ENCODE measurements around the gene TBC1D16.
A peak's percentile ranks its signal among the peaks of the same experiment; 100 is the strongest.
"Not testable (repeated sequence)": the region's sequence is repeated elsewhere in the genome, so short reads cannot be mapped to it uniquely, and the experiment has no call there.

Gene TBC1D16

DNA sequence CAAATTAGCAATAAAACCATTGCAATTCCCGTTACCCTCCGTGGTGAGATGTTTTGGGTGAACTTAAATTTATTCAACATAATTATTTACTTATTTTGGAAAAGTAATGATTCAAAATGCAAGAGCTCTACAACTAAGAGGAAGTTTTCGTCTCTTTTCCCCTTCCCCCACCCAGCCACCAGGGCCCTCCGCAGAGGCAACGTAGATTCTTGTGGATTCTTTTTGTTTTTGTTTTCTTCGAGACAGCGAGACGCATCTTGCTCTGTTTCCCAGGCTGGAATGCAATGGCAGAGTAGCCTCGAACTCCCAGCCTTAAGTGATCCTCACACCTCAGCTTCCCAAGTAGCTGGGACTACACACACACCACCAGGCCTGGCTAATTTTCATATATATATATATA, 19.9 kb upstream of the TBC1D16 start:
- DNase-seq (ENCODE audit: extremely low read depth in 1 of 2, low read depth in 1 of 2) = no peak

DNA sequence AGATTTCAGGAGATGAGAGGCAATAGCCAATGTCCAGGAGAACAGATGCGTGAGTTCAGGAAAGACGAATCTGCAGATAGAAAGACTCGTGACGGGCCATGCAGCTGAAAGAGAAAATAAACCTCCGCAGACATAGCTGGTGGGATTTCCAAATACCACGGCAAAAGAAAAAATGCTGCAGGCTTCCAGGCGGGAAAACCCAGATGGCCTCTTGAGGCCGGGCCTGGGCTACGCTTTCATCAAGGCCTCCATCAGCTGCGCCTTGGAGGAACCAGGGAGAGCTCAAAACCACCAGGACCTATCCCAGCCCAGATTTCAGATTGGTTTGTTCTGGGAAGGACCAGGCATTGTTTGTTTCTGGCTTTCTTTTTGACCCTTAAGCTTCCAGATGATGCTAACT, 17.4 kb upstream of the TBC1D16 start:
- DNase-seq (ENCODE audit: extremely low read depth in 1 of 2, low read depth in 1 of 2) = no peak

DNA sequence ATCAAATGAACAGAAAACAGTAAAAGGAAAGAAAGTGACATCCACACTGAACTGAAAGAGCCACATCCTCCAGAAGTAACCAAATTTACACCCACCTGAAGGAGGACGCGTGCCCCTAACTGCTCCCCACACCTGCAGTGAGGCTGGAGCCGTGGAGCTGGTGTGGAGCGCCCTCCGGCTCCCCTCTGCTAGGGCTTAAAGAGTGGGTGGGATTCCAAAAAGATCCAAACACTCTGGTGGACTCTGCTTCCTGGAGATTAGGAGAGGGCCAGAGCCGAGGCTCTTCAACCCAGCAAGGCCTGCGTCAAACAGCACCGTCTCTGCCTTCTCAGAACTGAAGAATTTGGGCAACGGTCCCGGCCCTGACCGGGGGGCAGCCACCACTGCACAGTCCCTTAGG, 16.0 kb upstream of the TBC1D16 start:
- DNase-seq (ENCODE audit: extremely low read depth in 1 of 2, low read depth in 1 of 2) = no peak

DNA sequence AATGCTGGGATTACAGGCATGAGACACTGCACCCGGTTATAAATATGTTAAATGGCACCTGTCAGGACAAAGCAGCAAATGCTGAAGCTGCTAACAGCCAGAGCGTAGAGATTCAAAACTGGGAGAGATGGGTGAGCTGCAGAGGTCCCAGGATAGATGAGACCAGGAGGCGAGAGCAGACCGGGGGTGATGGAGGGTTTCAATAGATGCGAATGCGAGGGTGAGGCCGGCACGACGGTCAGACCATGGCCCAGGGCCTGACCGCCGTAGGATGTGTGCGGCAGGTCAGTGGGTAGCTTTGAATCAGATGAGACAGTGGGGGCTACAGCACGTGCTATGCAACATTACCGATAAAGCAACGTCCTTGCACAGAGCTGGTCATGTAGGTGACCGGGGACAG, 15.0 kb upstream of the TBC1D16 start:
- no peak for DNase-seq (ENCODE audit: extremely low read depth in 1 of 2, low read depth in 1 of 2)

DNA sequence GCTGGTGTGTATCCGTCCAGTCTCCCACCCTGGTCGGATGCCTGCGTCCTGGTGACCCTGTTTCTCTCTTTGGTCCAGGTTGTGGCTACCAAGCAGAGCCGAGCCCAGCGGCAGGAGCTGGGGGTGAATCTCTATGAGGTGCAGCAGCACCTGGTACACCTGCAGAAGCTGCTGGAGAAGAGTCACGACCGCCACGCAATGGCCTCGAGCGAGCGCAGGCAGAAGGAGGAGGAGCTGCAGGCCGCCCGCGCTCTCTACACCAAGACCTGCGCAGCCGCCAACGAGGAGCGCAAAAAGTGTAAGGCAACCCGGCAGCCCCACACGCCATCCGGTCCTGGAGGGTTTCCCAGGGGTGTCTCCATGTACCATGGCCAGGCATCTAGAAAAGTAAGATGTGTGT, 14.3 kb upstream of the TBC1D16 start:
- DNase-seq (ENCODE audit: extremely low read depth in 1 of 2, low read depth in 1 of 2) = no peak

DNA sequence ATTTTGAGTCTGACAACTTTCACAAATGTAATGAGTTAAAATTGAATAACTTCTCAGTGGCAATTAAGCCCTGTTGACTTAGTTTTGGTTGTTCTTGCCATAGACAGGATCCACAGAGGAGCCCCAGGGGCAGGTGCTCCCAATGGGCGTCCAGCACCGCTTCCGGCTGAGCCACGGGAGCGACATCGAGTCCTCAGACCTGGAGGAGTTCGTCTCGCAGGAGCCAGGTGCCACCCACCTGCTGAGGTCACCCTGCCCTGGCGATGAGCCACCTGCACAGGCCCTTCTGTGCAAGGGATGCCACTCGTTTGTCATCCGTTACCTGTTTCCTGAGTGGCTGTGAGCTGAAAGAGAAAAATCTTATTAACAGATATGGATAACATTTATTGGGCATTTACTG, 11.5 kb upstream of the TBC1D16 start:
- no peak for DNase-seq (ENCODE audit: extremely low read depth in 1 of 2, low read depth in 1 of 2)

DNA sequence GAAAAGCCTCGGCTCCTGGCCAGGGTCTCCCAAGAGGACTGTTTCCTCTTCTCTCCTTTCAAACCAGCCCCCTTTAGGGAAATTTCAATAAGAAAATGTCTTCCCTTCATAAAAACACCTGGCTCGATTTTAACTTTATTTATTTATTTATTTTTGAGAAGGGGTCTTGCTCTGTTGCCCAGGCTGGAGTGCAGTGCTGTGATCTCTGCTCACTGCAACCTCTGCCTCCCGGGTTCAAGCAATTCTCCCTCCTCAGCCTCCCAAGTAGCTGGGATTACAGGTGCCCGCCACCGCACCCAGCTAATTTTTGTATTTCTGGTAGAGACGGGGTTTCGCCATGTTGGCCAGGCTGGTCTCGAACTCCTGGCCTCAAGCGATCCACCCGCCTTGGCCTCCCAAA, 11.0 kb upstream of the TBC1D16 start:
- not testable (repeated sequence) for DNase-seq (ENCODE audit: extremely low read depth in 1 of 2, low read depth in 1 of 2)

DNA sequence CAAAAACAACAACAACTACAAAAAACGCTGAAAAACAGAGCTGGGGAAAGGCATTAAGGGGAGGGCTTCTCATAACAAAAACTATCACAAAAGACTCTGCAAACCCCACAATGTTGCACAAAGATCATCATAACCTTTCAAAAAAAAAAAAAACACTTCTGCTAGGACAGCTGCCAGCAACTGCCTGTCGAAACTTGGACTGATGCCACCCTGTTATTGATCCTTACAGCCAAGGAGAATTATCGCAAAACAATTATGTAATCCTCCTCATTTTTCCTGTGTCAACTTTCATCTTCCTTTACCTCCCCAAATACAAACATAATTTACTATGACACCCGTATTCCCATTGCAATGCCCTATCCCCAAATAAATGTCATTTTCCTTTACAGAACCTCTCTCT, 10.0 kb upstream of the TBC1D16 start:
- DNase-seq (ENCODE audit: extremely low read depth in 1 of 2, low read depth in 1 of 2) = no peak

DNA sequence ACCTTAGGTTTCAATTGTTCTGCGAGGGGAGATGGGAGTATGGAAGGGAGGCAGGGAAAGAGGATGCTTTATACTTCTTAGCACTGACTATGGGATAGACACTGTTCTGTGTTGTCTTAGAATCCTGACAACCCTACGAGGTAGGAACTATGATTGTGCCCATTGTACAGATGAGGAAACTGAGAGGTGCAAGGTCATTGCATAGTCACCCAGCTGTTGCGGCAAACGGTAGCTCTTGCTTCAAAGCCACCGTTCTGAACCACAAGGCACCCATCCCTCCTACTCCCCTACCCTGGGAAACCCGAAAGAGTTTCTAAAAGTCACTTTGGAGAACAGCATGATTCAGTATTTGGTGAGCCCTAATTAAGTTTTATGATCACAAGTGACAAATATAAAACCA, 8.3 kb upstream of the TBC1D16 start:
- DNase-seq (ENCODE audit: extremely low read depth in 1 of 2, low read depth in 1 of 2) = no peak

DNA sequence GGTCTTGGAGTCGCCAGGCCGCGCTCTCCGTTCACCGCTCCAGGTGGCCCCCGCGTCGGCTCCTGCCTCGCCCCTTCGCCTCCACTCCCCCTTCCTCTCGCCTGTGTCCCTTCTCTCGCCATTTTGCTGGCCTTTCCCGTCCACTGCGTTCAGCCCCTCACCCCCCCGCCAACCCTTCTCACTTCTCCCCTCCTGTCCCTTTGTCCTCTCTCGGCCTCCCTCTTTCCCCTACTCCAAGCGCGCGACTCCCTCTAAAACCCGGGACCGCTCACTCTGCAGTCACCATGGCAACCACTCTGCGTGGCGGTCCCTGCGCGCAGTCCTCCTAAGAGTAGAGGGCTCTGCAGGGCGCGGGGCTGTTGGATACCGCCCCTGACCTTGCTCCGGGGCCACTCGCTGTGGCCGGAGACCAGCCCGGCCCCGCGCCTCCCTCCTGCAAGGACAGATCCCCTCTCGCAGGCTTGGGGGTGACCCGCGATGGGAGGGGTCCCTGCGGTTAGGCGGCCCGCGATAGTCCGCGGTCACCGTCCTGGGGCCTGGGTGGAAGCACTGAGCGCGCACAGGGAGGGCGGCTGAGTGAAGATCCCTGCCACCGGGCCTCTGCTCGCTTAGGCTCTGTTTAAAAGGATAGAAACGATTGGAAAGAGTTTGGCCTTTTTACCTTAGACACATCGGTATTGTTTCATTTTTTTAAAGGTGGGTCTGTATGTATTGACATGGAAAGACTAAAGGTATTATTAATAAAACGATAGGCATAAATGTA, 1.2 kb upstream of the TBC1D16 start:
- peak in 1 of 2 donors; percentile 1 for DNase-seq (ENCODE audit: extremely low read depth in 1 of 2, low read depth in 1 of 2)

DNA sequence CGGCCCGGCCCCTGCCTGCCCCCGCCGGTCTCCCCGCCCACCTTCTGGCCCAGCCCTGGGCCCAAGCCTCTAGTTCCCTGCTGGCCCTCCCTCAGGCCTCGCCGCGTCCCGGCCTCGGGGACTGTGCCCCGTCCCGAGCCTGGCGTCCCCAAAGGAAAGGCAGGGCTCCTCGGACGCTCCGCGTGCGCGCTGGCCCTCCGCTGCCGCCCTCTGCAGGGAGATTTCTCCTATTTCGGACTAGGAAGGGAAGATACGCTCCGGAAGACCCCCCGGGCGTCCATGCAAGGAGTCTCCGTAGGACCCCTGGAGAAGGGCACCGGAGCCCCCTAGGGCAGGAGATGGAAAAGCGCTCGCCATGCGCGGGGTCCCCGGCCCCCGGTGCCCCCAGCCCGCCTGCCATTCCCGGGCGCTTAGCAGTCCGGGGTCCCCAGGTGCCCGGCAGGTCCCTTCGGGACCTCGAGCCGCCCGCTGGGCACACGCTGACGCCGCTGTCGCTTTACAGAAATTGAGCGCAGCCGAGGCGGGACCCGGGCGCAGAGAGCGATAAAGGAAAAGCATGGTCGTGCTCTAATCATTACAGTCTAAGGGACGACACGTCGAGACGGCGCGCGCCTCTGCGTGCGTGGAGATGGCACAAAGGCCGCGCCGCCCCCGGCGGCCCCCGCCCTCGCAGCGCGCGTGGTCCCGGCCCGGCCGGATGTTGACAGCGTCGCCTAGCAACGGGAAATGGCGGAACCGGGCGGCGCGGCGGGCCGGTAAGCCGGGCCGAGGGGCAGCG, 454 bp upstream of the TBC1D16 start, which contains the start of gene CCDC40:
Gene CCDC40, plus strand, starts transcription at position 706 of the 778 bp plus-strand sequence. Its CDS starts 21 bp downstream, at position 727.
- DNase-seq (ENCODE audit: extremely low read depth in 1 of 2, low read depth in 1 of 2) = peak; percentile 43 to 46

DNA sequence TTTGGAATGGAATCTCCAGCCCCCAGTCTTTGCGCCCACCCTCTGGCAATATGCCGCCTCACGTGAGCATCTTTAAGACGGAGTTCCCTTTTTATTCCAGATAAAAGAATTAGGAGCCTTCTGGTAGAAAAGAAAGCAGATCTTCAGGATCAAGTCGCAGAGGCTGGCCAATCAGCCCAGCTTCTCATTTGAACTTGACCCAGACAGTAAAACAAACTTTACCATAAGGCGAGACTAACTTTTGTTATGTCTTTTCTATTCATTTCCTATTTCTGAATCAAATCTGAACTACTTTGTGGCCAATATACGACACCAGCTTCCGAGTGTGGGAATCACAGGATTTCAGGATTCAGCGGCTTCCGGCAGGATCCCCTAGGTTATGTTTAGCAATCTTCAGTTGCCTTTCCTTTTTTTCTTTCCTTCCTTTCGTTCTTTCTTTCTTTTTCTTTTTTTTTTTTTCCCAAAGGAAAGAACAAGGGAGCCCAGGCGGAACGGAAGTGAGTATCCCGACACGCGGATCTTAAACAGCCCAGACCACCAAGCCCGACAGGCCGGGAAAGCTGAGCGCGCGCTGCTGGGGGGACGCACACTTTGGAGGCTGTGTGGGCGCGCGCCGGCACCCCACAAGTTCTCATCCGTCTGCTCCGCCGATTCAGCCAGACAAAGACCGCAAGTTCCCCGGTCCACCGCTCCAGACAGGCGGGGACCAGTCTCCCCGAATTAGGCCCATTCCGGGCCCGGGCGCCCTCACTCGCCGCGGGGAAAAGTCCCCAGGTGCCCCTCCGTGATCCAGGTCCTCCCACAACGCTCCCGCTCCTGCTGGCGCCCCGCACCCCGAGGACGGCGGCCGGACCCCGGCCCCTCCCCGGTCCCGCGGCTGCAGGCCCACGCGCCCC, 633 bp downstream of the TBC1D16 start:
- DNase-seq (ENCODE audit: extremely low read depth in 1 of 2, low read depth in 1 of 2) = peak in 1 of 2 donors; percentile 10

DNA sequence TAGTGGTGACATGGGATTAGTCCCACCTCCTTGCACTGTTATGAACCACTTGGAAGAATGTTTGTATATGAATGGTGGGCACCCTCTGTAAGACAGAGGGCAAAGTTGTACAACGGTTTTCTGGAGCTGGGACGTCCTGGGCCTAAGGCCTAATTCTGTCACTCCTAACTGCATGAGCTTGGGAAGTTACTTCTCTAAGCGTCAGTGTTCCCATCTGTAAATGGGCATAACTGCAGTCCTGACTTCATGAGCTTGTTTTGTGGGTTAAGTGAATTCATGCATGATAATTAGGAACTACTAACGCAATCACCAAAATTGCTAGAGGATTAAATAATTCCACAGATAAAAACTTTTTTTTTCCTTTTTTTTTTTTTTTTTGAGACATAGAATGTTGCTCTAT, 1.8 kb downstream of the TBC1D16 start:
- DNase-seq (ENCODE audit: extremely low read depth in 1 of 2, low read depth in 1 of 2) = no peak

DNA sequence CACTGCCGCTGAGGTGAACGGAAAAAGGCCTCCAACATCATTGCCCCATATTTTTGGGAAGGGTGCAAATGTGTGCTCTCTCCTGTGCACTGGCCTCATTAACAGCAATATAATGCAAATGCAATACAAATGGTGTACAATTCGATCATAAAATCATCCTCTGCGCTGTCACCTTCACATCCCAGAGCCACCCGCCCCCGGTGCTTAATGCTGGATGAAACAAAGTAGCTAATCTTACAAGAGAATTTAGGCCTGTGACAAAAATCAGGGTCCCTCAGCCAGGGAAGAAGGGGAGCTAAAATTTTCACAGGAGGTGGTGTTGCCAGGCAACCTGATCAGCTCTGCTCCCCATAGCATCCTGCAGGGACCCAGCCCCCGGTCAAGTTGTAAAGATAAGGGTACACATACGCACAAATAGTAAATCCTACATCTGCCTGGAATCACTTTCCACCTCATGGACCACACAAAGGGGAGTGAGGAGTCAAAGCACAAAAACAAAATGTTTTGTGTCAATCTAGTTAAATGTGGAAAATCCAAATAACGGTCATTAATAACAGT, 3.0 kb downstream of the TBC1D16 start:
- DNase-seq (ENCODE audit: extremely low read depth in 1 of 2, low read depth in 1 of 2) = no peak

DNA sequence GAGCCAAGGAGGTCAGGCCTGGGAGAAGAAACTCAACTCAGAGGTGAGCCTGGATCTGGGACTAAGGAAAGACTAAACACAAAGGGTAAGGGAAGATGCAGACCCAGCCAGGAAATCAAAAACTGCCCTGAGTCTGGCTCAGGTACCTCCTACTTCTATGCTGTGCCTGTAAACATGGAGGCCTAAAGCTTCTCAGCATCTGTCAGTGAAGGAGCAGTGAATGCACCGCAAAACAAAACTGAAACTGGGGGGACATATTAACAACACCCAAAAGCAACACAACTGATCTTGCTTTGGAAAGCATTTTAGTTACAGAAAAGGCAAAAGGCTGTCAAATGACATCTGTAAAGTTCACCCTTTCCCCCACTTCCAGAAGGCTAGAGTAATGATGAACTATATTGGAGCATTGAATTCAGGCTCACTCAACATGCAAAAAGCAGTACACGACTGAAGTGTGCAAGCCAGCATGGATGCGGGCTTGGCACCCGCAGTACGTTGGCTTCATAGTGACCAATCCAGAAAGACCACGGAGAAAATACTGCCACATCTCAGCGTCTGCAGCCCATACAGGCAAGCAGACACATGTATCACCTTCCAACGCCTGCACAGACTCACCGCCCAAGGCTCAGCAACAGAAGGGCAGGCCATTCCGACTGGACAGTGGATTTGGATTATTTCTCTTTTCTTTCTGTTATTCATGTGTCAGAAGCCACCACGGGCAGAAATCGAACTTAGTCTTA, 3.8 kb downstream of the TBC1D16 start:
- no peak for DNase-seq (ENCODE audit: extremely low read depth in 1 of 2, low read depth in 1 of 2)

DNA sequence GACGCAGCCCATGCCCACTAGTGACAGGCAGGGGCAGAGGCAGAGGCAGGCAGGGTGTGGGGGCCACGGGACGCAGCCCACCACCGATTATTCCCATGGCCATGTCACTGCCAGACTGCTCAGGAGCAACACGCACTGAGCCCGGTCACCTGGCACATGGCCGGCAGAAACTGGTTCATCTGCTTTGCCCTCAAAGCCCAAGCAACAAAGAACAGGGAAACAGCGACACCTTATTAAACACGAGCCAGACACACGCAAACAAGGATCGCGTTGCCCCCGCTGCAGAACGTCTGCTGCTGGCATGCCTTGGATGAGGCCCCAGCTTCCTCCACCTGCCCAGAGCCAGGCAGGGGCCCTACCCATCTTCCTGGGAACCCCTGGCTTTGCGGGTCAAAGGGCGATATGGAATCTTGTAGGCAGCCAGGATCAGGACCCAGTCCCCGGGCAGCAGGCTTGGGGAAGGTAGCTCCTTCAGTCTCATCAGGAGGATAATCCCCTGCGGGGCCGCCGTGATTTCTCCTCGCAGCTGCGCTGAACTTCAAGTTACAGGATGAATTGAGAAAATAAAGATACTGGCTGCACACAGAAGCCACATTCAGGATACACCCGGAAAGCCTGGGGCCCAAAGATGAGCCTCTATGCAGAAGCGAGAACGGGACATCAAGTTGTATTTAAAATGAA, 4.8 kb downstream of the TBC1D16 start:
- DNase-seq (ENCODE audit: extremely low read depth in 1 of 2, low read depth in 1 of 2) = no peak

DNA sequence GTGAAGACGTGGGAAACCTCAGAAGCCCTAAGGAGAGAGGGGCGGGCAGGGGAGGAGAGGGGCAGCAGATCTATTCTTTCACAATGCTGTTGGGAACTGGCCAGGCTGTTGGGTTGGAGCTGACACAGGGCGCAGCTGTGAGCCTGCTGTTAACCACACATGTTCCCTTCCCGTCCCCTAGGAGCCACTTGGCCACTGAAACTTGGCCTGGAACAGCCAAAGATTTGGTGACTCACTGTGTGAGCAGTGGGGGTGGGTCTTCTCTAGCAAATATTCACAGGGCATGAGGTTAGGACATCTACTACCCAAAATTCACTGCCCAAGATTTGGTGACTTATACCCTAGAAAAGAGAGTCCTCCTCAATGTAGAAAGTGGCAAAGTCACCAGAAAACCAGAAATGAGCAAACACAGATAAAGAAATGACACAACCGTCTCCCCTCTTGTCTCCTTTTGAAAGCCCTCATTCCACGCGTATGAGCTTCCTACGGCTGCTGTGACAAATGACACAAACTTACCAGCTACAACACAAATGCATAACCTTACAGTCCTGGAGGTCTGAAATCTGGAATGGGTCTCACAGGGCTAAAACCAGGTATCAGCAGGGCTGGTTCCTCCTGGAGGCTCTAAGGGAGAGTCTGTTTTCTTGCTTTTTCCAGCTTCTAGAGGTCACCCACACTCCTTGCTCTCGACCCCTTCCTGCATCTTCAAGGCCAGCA, 6.3 kb downstream of the TBC1D16 start:
- DNase-seq (ENCODE audit: extremely low read depth in 1 of 2, low read depth in 1 of 2) = no peak

DNA sequence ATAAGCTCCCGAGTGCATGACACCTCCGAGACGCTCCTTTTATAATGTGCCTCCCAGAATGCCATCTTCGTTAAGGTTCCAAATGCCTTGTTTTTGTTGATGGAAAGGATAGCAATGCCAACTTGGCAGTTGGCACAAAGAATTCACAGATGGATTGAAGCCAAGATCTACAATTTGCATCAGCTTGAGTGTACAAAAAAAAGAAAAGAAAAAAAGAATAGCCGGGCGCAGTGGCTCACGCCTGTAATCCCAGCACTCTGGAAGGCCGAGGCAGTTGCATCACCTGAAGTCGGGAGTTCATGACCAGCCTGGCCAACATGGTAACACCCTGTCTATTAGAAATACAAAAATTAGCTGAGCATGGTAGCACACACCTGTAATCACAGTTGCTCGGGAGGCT, 7.6 kb downstream of the TBC1D16 start:
- DNase-seq (ENCODE audit: extremely low read depth in 1 of 2, low read depth in 1 of 2) = no peak

DNA sequence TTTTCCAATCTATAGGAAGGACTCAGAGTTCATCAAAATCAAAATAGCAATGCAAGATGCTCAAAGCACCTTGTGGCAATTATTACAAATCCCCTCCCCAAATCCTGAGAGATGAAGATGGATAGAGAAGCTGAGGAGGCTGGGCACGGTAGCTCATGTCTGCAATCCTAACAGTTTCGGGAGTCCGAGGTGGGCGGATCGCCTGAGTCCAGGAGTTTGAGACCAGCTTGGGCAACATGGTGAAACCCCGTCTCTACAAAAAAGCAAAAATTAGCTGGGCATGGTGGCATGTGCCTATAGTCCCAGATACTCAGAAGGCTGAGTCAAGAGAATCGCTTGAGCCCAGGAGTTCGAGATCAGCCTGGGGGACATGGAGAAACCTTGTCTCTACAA, 8.6 kb downstream of the TBC1D16 start:
- DNase-seq (ENCODE audit: extremely low read depth in 1 of 2, low read depth in 1 of 2) = no peak

Data from stimulated activated CD8-positive, alpha-beta memory T cell treated with anti-CD3 and anti-CD28 coated beads, Interleukin-7, amount 100 ng/mL, for 48 hours (primary cell).